K562 (cell line): ENCODE results near the gene HHATL. TPM values are rescaled to one million over a fixed set of nuclear protein-coding genes. Genes with fewer than 3 reads are reported as not detected.

Source experiments
- ATAC-seq: fragments of 200-7000 bp; cut with Tn5 transposase; 3 replicates; pipeline ENCODE4 v1.9.1; 2020; ENCODE audit warnings: moderate library complexity
- BruUV-seq: library from RNA; stranded (reverse); fragments of 400-500 nt; replicated peaks from 2 replicates; lab custom pipeline; 2021; lab: Mats Ljungman, UMichigan
- CTCF ChIA-PET: fragments of 300-600 bp; formaldehyde crosslinking; extraction: SDS; loops from one replicate; lab custom pipeline; 2021; ENCODE audit warnings: low intra/inter-chr PET ratio; lab: Yijun Ruan, JAX
- POLR2A ChIA-PET: fragments of 300-600, 350-650 bp; sonication (Branson Sonifier 250); formaldehyde crosslinking; extraction: SDS; loops from one replicate; lab custom pipeline; 2021; ENCODE audit warnings: antibody characterized with exemption, inconsistent platforms; lab: Yijun Ruan, JAX
- DNase-seq, 4 experiments: peaks; one replicate each; pipeline versions ENCODE4 v3.0.0 to v3.0.0-alpha.2; 2011 to 2018; ENCODE audit warnings: low spot score in 3 of 4, mixed read lengths in 3 of 4; ENCODE audit errors: extremely low read depth in 1 of 4
- FAIRE-seq: peaks from 2 replicates; lab custom pipeline; 2011; peaks lifted over from hg19 to GRCh38; lab: Jason Lieb, UNC
- H2AFZ ChIP-seq: 2 replicates; pipeline ENCODE4 v1.6.0; 2011; ENCODE audit warnings: low read depth, low read length, control low read depth, inconsistent platforms
- H3K27ac ChIP-seq: fragments of 200-600 bp; 3 replicates; pipeline ENCODE4 v1.8.0; 2011; ENCODE audit warnings: low read depth, mild to moderate bottlenecking, control low read depth, inconsistent platforms, low read length, moderate library complexity, mixed read lengths; ENCODE audit errors: extremely low read depth
- H3K27me3 ChIP-seq, 2 experiments: fragments of 300-600 bp in 1 of 2; 2 replicates in 1 of 2; 3 replicates in 1 of 2; pipeline versions ENCODE4 v1.6.0 to v1.8.0; 2011; ENCODE audit warnings: inconsistent platforms in 2 of 2, low read length in 2 of 2, mild to moderate bottlenecking in 1 of 2, mixed read lengths in 1 of 2, moderate library complexity in 1 of 2; ENCODE audit not compliant: control insufficient read depth in 2 of 2, insufficient read depth in 2 of 2
- H3K36me3 ChIP-seq: fragments of 300-600 bp; 3 replicates; pipeline ENCODE4 v1.8.0; 2011; ENCODE audit warnings: mild to moderate bottlenecking, low read length, inconsistent platforms; ENCODE audit not compliant: control insufficient read depth, insufficient read depth
- H3K4me1 ChIP-seq, 2 experiments: fragments of 200-600 bp in 1 of 2; replicated peaks in 1 of 2; 2 replicates in 1 of 2; 3 replicates in 1 of 2; pipeline versions ENCODE4 v1.5.1 to v1.8.0; 2011; ENCODE audit warnings: inconsistent platforms in 2 of 2, low read length in 2 of 2, mild to moderate bottlenecking in 1 of 2, mixed read lengths in 1 of 2, moderate library complexity in 1 of 2; ENCODE audit not compliant: control insufficient read depth in 2 of 2, insufficient read depth in 2 of 2
- H3K4me2 ChIP-seq: 2 replicates; pipeline ENCODE4 v1.6.1; 2011; ENCODE audit warnings: low read length, control low read depth, inconsistent platforms, mixed read lengths; ENCODE audit not compliant: insufficient read depth
- H3K4me3 ChIP-seq: fragments of 200-600 bp; sonication (generic), shearing (Covaris generic); 2 replicates; pipeline ENCODE4 v1.5.1; 2016; ENCODE audit warnings: control low read depth, inconsistent platforms
- H3K79me2 ChIP-seq: fragments of 200-600 bp; 3 replicates; pipeline ENCODE4 v1.8.0; 2011; ENCODE audit warnings: low read length, inconsistent platforms; ENCODE audit not compliant: control insufficient read depth, insufficient read depth
- H3K9ac ChIP-seq, 2 experiments: 2 replicates each; pipeline versions ENCODE4 v1.6.0 to v1.6.1; 2011; ENCODE audit warnings: low read depth in 2 of 2, low read length in 2 of 2, control low read depth in 1 of 2, inconsistent platforms in 1 of 2, mild to moderate bottlenecking in 1 of 2, mixed read lengths in 1 of 2; ENCODE audit not compliant: insufficient read depth in 1 of 2
- H3K9me1 ChIP-seq: one replicate; pipeline ENCODE4 v1.6.0; 2011; ENCODE audit warnings: inconsistent platforms, mild to moderate bottlenecking, low read length, moderate library complexity; ENCODE audit not compliant: control insufficient read depth, insufficient read depth
- H3K9me3 ChIP-seq: replicated peaks from 2 replicates; pipeline ENCODE4 v1.5.1; 2011; ENCODE audit warnings: low read depth, low read length, inconsistent platforms; ENCODE audit not compliant: control insufficient read depth, insufficient read depth
- H4K20me1 ChIP-seq: replicated peaks from 2 replicates; pipeline ENCODE4 v1.6.1; 2011; ENCODE audit warnings: low read length, inconsistent platforms, mixed read lengths; ENCODE audit not compliant: control insufficient read depth, insufficient read depth
- CTCFL ChIP-seq: IDR thresholded peaks from 2 replicates; pipeline ENCODE4 v1.6.1; 2011; ENCODE audit warnings: borderline replicate concordance, low read depth, mild to moderate bottlenecking, moderate library complexity, low read length; ENCODE audit not compliant: insufficient read depth, poor library complexity, severe bottlenecking
- FIP1L1 ChIP-seq: fragments of 200-400 bp; formaldehyde crosslinking; IDR thresholded peaks from 2 replicates; pipeline ENCODE4 v1.6.1; 2018; ENCODE audit warnings: mild to moderate bottlenecking, low read depth, low read length; ENCODE audit not compliant: poor library complexity, severe bottlenecking
- GABPB2 ChIP-seq: fragments of 250-450 bp; sonication (Bioruptor Pico); conservative IDR thresholded peaks from 2 replicates; pipeline ENCODE4 v1.5.1; 2021; ENCODE audit warnings: mild to moderate bottlenecking
- PCBP2 ChIP-seq: fragments of 200-400 bp; formaldehyde crosslinking; IDR thresholded peaks from 2 replicates; pipeline ENCODE4 v1.6.1; 2018; ENCODE audit warnings: low read length, low read depth, mild to moderate bottlenecking, moderate library complexity; ENCODE audit not compliant: poor library complexity, severe bottlenecking
- SAFB ChIP-seq: fragments of 200-400 bp; formaldehyde crosslinking; IDR thresholded peaks from 2 replicates; pipeline ENCODE4 v1.6.1; 2017; ENCODE audit warnings: low read depth, low read length, borderline replicate concordance
- ZNF57 ChIP-seq: fragments of 450-650 bp; formaldehyde crosslinking; IDR thresholded peaks from 2 replicates; pipeline ENCODE4 v1.4.0; 2020; ENCODE audit warnings: mild to moderate bottlenecking, moderate library complexity
- WGBS: fragments of 100-300 bp; shearing (Covaris generic); methylation state at CpG from one replicate; pipeline ENCODE4 v1.1.6; 2016; ENCODE audit warnings: low coverage, mixed read lengths; ENCODE audit not compliant: insufficient coverage; ENCODE audit errors: missing lambda C conversion rate; 5-methylcytosine and 5-hydroxymethylcytosine counted together
- in situ Hi-C: fragments of 300-500 bp; cut with MboI; formaldehyde crosslinking; loops from 4 replicates; pipeline ENCODE4 v1.15.0; 2018; ENCODE audit warnings: inconsistent platforms, mixed read lengths
- intact Hi-C: fragments of 100-400 bp; cut with micrococcal nuclease; formaldehyde crosslinking; loops from 2 replicates; pipeline ENCODE4 v1.14.2; 2022
- polyA plus RNA-seq, 8 experiments: library from polyadenylated mRNA; depleted of rRNA in 4 of 8; stranded (reverse) in 5 of 8; unstranded in 3 of 8; fragments of >200 nt; fragmentation: Nextera tagmentation in 2 of 8; fragmentation: Illumina TruSeq in 1 of 8; extraction: Ambion mirVana in 2 of 8; extraction: Trizol in 1 of 8; gene quantifications; 2 replicates each; pipeline versions ENCODE4 v1.2.1 to v1.2.3, GENCODE V29; 2011 to 2014; ENCODE audit warnings: inconsistent platforms in 1 of 8, missing spikeins in 1 of 8
- total RNA-seq, 7 experiments: library from RNA; depleted of rRNA in 6 of 7; stranded (reverse); fragments of >200 nt in 6 of 7; fragmentation: Illumina TruSeq in 2 of 7; extraction: Trizol in 2 of 7; gene quantifications; 2 replicates each; pipeline versions ENCODE4 v1.2.1 to v1.2.3, GENCODE V29; 2011 to 2021; ENCODE audit warnings: low replicate concordance in 1 of 7

HHATL gene
- total and polyA plus RNA-seq, 9 of the 15 experiments (the other 6 are each of a cell fraction or from before 2014, with no cell fraction given) = not detected

- TF ChIP-seq GABPB2 (no peak), PCBP2 (no peak), CTCFL (no peak), FIP1L1 (no peak), SAFB (no peak), ZNF57 (CRISPR knock-in tag) (no peak)
- in situ Hi-C loops = no loop called here
These were observed 16.4 kb downstream of the HHATL start for GRCh38 chr3:42685891-42686820.

More at GRCh38 chr3:42685891-42686820, 16.4 kb downstream of the HHATL start:
- BruUV-seq = no TSS peak
- Histone ChIP-seq H3K4me3 (no peak overlapping the region), H3K27me3 (peaks cover 33 to 71% of the 10 kb centered on the region in 2 experiments), H3K36me3 (no peaks in the 10 kb centered on the region), H3K27ac (no peak overlapping the region), H3K4me1 (peaks cover 3 to 26% of the 10 kb centered on the region in 2 experiments; a peak in 3 of 5 replicates), H3K9me1 (peaks cover 5% of the 10 kb centered on the region), H4K20me1 (peaks cover 10% of the 10 kb centered on the region; the same call in 1 of the 2 replicates), H3K9ac (no peak overlapping the region), H3K9me3 (no peaks in the 10 kb centered on the region), H3K79me2 (no peaks in the 10 kb centered on the region), H2AFZ (no peak overlapping the region), H3K4me2 (no peak overlapping the region)
- ATAC-seq (no peak), DNase-seq (no peak), FAIRE-seq (no peak)
- intact Hi-C loops = no loop called here
- ChIA-PET POLR2A (interaction anchor here (0.6 kb wide), 1 partner anchor 256 kb away, joined by 3 read pairs; no protein-coding TSS in a partner anchor), CTCF (no interaction called here)
- whole genome bisulfite sequencing = 47% methylated on average over 77 of the region's 80 CpGs
